Body of pancreas (tissue), 4 donors: ENCODE results near the gene NMS. TPM values are rescaled to one million over a fixed set of nuclear protein-coding genes. Genes with fewer than 3 reads are reported as not detected.

Source experiments
- ATAC-seq: fragments of 150-250 bp; one replicate; pipeline ENCODE4 v1.9.1; 2016
- DNase-seq, 4 donors: peaks; one replicate each; pipeline ENCODE4 v3.0.0-alpha.2; 2019
- H3K27ac ChIP-seq, 4 donors: fragments of 200-600 bp; sonication (generic); 1 replicate in 3 of 4; 2 replicates in 1 of 4; pipeline versions ENCODE4 v1.5.1 to v1.6.1; 2016 to 2019; ENCODE audit warnings: mild to moderate bottlenecking in 1 of 4, mixed read lengths in 1 of 4, moderate library complexity in 1 of 4
- H3K27me3 ChIP-seq, 2 donors: fragments of 200-600 bp; sonication (generic); one replicate each; pipeline ENCODE4 v1.6.0; 2016; ENCODE audit warnings: mild to moderate bottlenecking in 1 of 2
- H3K36me3 ChIP-seq, 2 donors: fragments of 200-600 bp; sonication (generic); replicated peaks in 1 of 2; 2 replicates each; pipeline ENCODE4 v1.5.1; 2016; ENCODE audit warnings: low read depth in 2 of 2; ENCODE audit not compliant: insufficient read depth in 1 of 2
- H3K4me1 ChIP-seq: fragments of 200-600 bp; sonication (generic); one replicate; pipeline ENCODE4 v1.6.0; 2016
- H3K4me3 ChIP-seq, 2 donors: fragments of 200-600 bp; sonication (generic); 1 replicate in 1 of 2; 2 replicates in 1 of 2; pipeline ENCODE4 v1.5.1; 2016 to 2019
- H3K9me3 ChIP-seq, 3 donors: fragments of 200-600 bp; sonication (generic); 1 replicate in 2 of 3; 2 replicates in 1 of 3; pipeline ENCODE4 v1.5.1; 2016
- CTCF ChIP-seq, 7 experiments: fragments of 450-650 bp in 4 of 7; fragments of 200-600 bp in 3 of 7; sonication (generic) in 3 of 7; IDR thresholded peaks; one replicate each; pipeline ENCODE4 v1.5.1; 2016 to 2019; ENCODE audit warnings: antibody characterized with exemption in 7 of 7
- POLR2A ChIP-seq, 3 donors: fragments of 450-650 bp; IDR thresholded peaks; one replicate each; pipeline ENCODE4 v1.6.1; 2016; ENCODE audit warnings: antibody characterized with exemption in 3 of 3, mild to moderate bottlenecking in 2 of 3
- WGBS, 2 donors: methylation state at CpG; one replicate each; pipeline ENCODE4 v1.1.5; 2017; 5-methylcytosine and 5-hydroxymethylcytosine counted together
- intact Hi-C: fragments of 100-400 bp; cut with DNase I; formaldehyde crosslinking; loops from one replicate; pipeline ENCODE4 v1.15.1; 2023
- total RNA-seq, 2 donors: library from RNA; depleted of rRNA; stranded (reverse); fragments of >200 nt; gene quantifications; one replicate each; pipeline ENCODE4 v1.1.0, GENCODE V29; 2016

The NMS gene
- total RNA-seq, 2 donors from 2014 or later: not detected

GRCh38 chr2:100427627-100428258, 42.5 kb upstream of the NMS start:
- 13 to 16% methylated on average over 11 of the region's 11 CpGs for WGBS, 2 donors
- intact Hi-C loops: no loop called here
- H3K27ac ChIP-seq: no peak overlapping the region

GRCh38 chr2:100429726-100430125, 40.6 kb upstream of the NMS start:
- DNase-seq (no peak), ATAC-seq (no peak)
- no peaks in the 10 kb centered on the region for H3K9me3 ChIP-seq
- 30 to 61% methylated on average over 1 of the region's 1 CpG for WGBS, 2 donors
- no peak overlapping the region for H3K27ac ChIP-seq
- H3K27me3 ChIP-seq: no peaks in the 10 kb centered on the region
- intact Hi-C loops: no loop called here
- H3K4me1 ChIP-seq: no peaks in the 10 kb centered on the region
- H3K4me3 ChIP-seq: no peak overlapping the region
- TF ChIP-seq CTCF (IDR thresholded peaks at IDR 0.05) (no peak), POLR2A (IDR thresholded peaks at IDR 0.05) (no peak)
- H3K36me3 ChIP-seq: no peaks in the 10 kb centered on the region

More at GRCh38 chr2:100427627-100428258, 42.5 kb upstream of the NMS start:
- Histone ChIP-seq H3K4me1 (no peaks in the 10 kb centered on the region), H3K27me3 (no peaks in the 10 kb centered on the region), H3K36me3 (no peaks in the 10 kb centered on the region), H3K9me3 (no peaks in the 10 kb centered on the region), H3K4me3 (no peak overlapping the region)
- no peak for TF ChIP-seq POLR2A (IDR thresholded peaks at IDR 0.05)
- TF ChIP-seq CTCF (IDR thresholded peaks at IDR 0.05): peak in 6 of 7 experiments; percentile 37 to 50 (median 44)
- DNase-seq (peak; percentile 60 to 80 (median 68)), ATAC-seq (no peak)

GRCh38 chr2:100437751-100438150, 32.5 kb upstream of the NMS start:
- DNase-seq: no peak
- 66 to 69% methylated on average over 8 of the region's 8 CpGs for WGBS, 2 donors
- TF ChIP-seq POLR2A (IDR thresholded peaks at IDR 0.05) (no peak), CTCF (IDR thresholded peaks at IDR 0.05) (no peak)
- intact Hi-C loops: no loop called here
- no peaks in the 10 kb centered on the region for H3K36me3 ChIP-seq
- H3K27ac ChIP-seq: no peak overlapping the region
- H3K27me3 ChIP-seq: no peaks in the 10 kb centered on the region
- ATAC-seq: no peak
- H3K9me3 ChIP-seq: no peaks in the 10 kb centered on the region
- no peaks in the 10 kb centered on the region for H3K4me1 ChIP-seq
- H3K4me3 ChIP-seq: no peak overlapping the region

- Histone ChIP-seq H3K9me3 (no peaks in the 10 kb centered on the region), H3K27ac (no peak overlapping the region), H3K27me3 (no peaks in the 10 kb centered on the region), H3K4me3 (no peak overlapping the region), H3K36me3 (no peaks in the 10 kb centered on the region), H3K4me1 (no peaks in the 10 kb centered on the region)
- WGBS, 2 donors: 80 to 84% methylated on average over 2 of the region's 2 CpGs
- intact Hi-C loops: no loop called here
- TF ChIP-seq POLR2A (IDR thresholded peaks at IDR 0.05) (no peak), CTCF (IDR thresholded peaks at IDR 0.05) (no peak)
- DNase-seq: no peak
- ATAC-seq: no peak
Measured at GRCh38 chr2:100446696-100447095, 23.6 kb upstream of the NMS start.

GRCh38 chr2:100451092-100451491, 19.2 kb upstream of the NMS start:
- H3K27me3 ChIP-seq: no peaks in the 10 kb centered on the region
- WGBS, 2 donors: 72 to 77% methylated on average over 5 of the region's 5 CpGs
- no peak overlapping the region for H3K4me3 ChIP-seq
- ATAC-seq (no peak), DNase-seq (no peak)
- intact Hi-C loops: no loop called here
- H3K9me3 ChIP-seq: no peaks in the 10 kb centered on the region
- H3K4me1 ChIP-seq: no peaks in the 10 kb centered on the region
- H3K36me3 ChIP-seq: no peaks in the 10 kb centered on the region
- TF ChIP-seq POLR2A (IDR thresholded peaks at IDR 0.05) (no peak), CTCF (IDR thresholded peaks at IDR 0.05) (no peak)
- no peak overlapping the region for H3K27ac ChIP-seq
